Neuron (in vitro differentiated cells): ENCODE data around the gene HMMR.
"Not testable (repeated sequence)": the region's sequence is repeated elsewhere in the genome, so short reads cannot be mapped to it uniquely, and the experiment has no call there.

Experiments used
- H2AFZ ChIP-seq: one replicate; pipeline ENCODE4 v1.6.1; 2013; ENCODE audit warnings: low read depth, mild to moderate bottlenecking, inconsistent platforms, low read length, moderate library complexity
- H3K27me3 ChIP-seq: one replicate; pipeline ENCODE4 v1.6.1; 2013; ENCODE audit warnings: low read length; ENCODE audit not compliant: insufficient read depth
- H3K36me3 ChIP-seq: one replicate; pipeline ENCODE4 v1.6.1; 2013; ENCODE audit warnings: low read length; ENCODE audit not compliant: insufficient read depth
- H3K4me1 ChIP-seq: one replicate; pipeline ENCODE4 v1.6.1; 2013; ENCODE audit warnings: low read length; ENCODE audit not compliant: insufficient read depth
- H3K4me3 ChIP-seq: 2 replicates; pipeline ENCODE4 v1.5.1; 2013; ENCODE audit warnings: mild to moderate bottlenecking, low read length, moderate library complexity
- H3K9me3 ChIP-seq: one replicate; pipeline ENCODE4 v1.6.1; 2013; ENCODE audit warnings: low read length

Gene HMMR

GRCh38 chr5:163460562-163461171 is at the start of gene HMMR:
TSS of gene HMMR (plus strand) at chr5:163460632. CDS start at chr5:163460693, 61 bp downstream.
- peaks cover 15% of the 10 kb centered on the region for H3K4me1 ChIP-seq
- H3K27me3 ChIP-seq: no peaks in the 10 kb centered on the region
- H3K36me3 ChIP-seq: peaks cover 21% of the 10 kb centered on the region
- H2AFZ ChIP-seq: peak within 1 kb of the TSS; percentile 94
- H3K9me3 ChIP-seq: no peaks in the 10 kb centered on the region
- H3K4me3 ChIP-seq: peak within 1 kb of the TSS; percentile 73

- H3K9me3 ChIP-seq, H3K27me3 ChIP-seq, H3K36me3 ChIP-seq, H2AFZ ChIP-seq, H3K4me1 ChIP-seq, H3K4me3 ChIP-seq: not testable (repeated sequence)
Observed at GRCh38 chr5:163415673-163416072, 44.8 kb upstream of the HMMR start.

GRCh38 chr5:163424836-163425235 is 35.6 kb upstream of the HMMR start:
- no peak overlapping the region for H2AFZ ChIP-seq
- H3K36me3 ChIP-seq: no peaks in the 10 kb centered on the region
- no peaks in the 10 kb centered on the region for H3K4me1 ChIP-seq
- H3K27me3 ChIP-seq: no peaks in the 10 kb centered on the region
- no peaks in the 10 kb centered on the region for H3K9me3 ChIP-seq
- H3K4me3 ChIP-seq: no peak overlapping the region

GRCh38 chr5:163426128-163426527 is 34.3 kb upstream of the HMMR start:
- not testable (repeated sequence) for H2AFZ ChIP-seq, H3K27me3 ChIP-seq, H3K4me1 ChIP-seq, H3K4me3 ChIP-seq, H3K9me3 ChIP-seq, H3K36me3 ChIP-seq

GRCh38 chr5:163432544-163432943 is 27.9 kb upstream of the HMMR start:
- Histone ChIP-seq H3K36me3 (no peaks in the 10 kb centered on the region), H3K4me3 (no peak overlapping the region), H2AFZ (no peak overlapping the region)

GRCh38 chr5:163433271-163433670 is 27.2 kb upstream of the HMMR start:
- H2AFZ ChIP-seq: no peak overlapping the region
- no peaks in the 10 kb centered on the region for H3K9me3 ChIP-seq
- H3K27me3 ChIP-seq: no peaks in the 10 kb centered on the region
- no peak overlapping the region for H3K4me3 ChIP-seq
- H3K36me3 ChIP-seq: no peaks in the 10 kb centered on the region
- peaks cover 18% of the 10 kb centered on the region for H3K4me1 ChIP-seq

More at GRCh38 chr5:163432544-163432943, 27.9 kb upstream of the HMMR start:
- no peaks in the 10 kb centered on the region for H3K9me3 ChIP-seq
- H3K4me1 ChIP-seq: peaks cover 16% of the 10 kb centered on the region
- no peaks in the 10 kb centered on the region for H3K27me3 ChIP-seq

GRCh38 chr5:163434401-163434866 is 26.0 kb upstream of the HMMR start:
- H3K27me3 ChIP-seq: no peaks in the 10 kb centered on the region
- H3K4me1 ChIP-seq: peaks cover 25% of the 10 kb centered on the region
- no peak overlapping the region for H3K4me3 ChIP-seq
- H3K9me3 ChIP-seq: no peaks in the 10 kb centered on the region
- H2AFZ ChIP-seq: no peak overlapping the region
- H3K36me3 ChIP-seq: peaks cover 5% of the 10 kb centered on the region

GRCh38 chr5:163436515-163436914 is 23.9 kb upstream of the HMMR start:
- Histone ChIP-seq H3K27me3 (no peaks in the 10 kb centered on the region), H3K4me3 (peak overlapping the region; percentile 45), H3K4me1 (peaks cover 38% of the 10 kb centered on the region), H2AFZ (peak overlapping the region; percentile 44), H3K36me3 (peaks cover 25% of the 10 kb centered on the region), H3K9me3 (no peaks in the 10 kb centered on the region)

- Histone ChIP-seq H3K4me3 (peak overlapping the region; percentile 45), H3K27me3 (no peaks in the 10 kb centered on the region), H3K9me3 (no peaks in the 10 kb centered on the region), H2AFZ (peak overlapping the region; percentile 44), H3K4me1 (peaks cover 36% of the 10 kb centered on the region), H3K36me3 (peaks cover 29% of the 10 kb centered on the region)
Observed at GRCh38 chr5:163437011-163437308, 23.5 kb upstream of the HMMR start.

GRCh38 chr5:163437309-163438182 is 22.9 kb upstream of the HMMR start, which contains the start of gene CCNG1:
TSS of gene CCNG1 (plus strand) at chr5:163437595. CDS start at chr5:163439257, 1,662 bp downstream.
- H3K4me1 ChIP-seq: peaks cover 36% of the 10 kb centered on the region
- peaks cover 35% of the 10 kb centered on the region for H3K36me3 ChIP-seq
- no peaks in the 10 kb centered on the region for H3K9me3 ChIP-seq
- H3K4me3 ChIP-seq: peak within 1 kb of the TSS; percentile 93
- peak within 1 kb of the TSS; percentile 44 for H2AFZ ChIP-seq
- H3K27me3 ChIP-seq: no peaks in the 10 kb centered on the region

- Histone ChIP-seq H3K4me3 (peak overlapping the region; percentile 93), H2AFZ (no peak overlapping the region), H3K27me3 (no peaks in the 10 kb centered on the region), H3K4me1 (peaks cover 36% of the 10 kb centered on the region), H3K9me3 (no peaks in the 10 kb centered on the region), H3K36me3 (peaks cover 47% of the 10 kb centered on the region)
Observed at GRCh38 chr5:163439092-163439425, 21.4 kb upstream of the HMMR start.

- Histone ChIP-seq H3K27me3 (no peaks in the 10 kb centered on the region), H3K9me3 (no peaks in the 10 kb centered on the region), H3K36me3 (peaks cover 63% of the 10 kb centered on the region), H3K4me3 (no peak overlapping the region), H2AFZ (no peak overlapping the region), H3K4me1 (peaks cover 32% of the 10 kb centered on the region)
Observed at GRCh38 chr5:163440954-163441353, 19.5 kb upstream of the HMMR start.

GRCh38 chr5:163444526-163444925 is 15.9 kb upstream of the HMMR start:
- Histone ChIP-seq H3K4me1 (peaks cover 14% of the 10 kb centered on the region), H3K9me3 (peaks cover 3% of the 10 kb centered on the region), H3K4me3 (no peak overlapping the region), H3K36me3 (peaks cover 88% of the 10 kb centered on the region), H3K27me3 (no peaks in the 10 kb centered on the region), H2AFZ (no peak overlapping the region)
